SU-DHL-6 (cell line): ENCODE results near the gene OR3A3.
"Not testable (repeated sequence)": the region's sequence is repeated elsewhere in the genome, so short reads cannot be mapped to it uniquely, and the experiment has no call there.

Source experiments
- H2AFZ ChIP-seq: fragments of 200-600 bp; sonication (generic); 2 replicates; pipeline ENCODE4 v1.6.1; 2014; ENCODE audit warnings: low read depth, mild to moderate bottlenecking, moderate library complexity, mixed read lengths, antibody characterized with exemption, low read length; ENCODE audit not compliant: severe bottlenecking
- H3F3A ChIP-seq: fragments of 200-600 bp; shearing (Covaris generic); 2 replicates; pipeline ENCODE4 v1.6.0; 2016; ENCODE audit warnings: antibody characterized with exemption, mild to moderate bottlenecking; ENCODE audit not compliant: insufficient read depth
- H3K27ac ChIP-seq: fragments of 200-600 bp; sonication (generic); 2 replicates; pipeline ENCODE4 v1.5.1; 2016; ENCODE audit warnings: low read depth, mild to moderate bottlenecking, low read length, moderate library complexity, mixed read lengths
- H3K27me3 ChIP-seq: fragments of 200-600 bp; sonication (generic), shearing (Covaris generic); 2 replicates; pipeline ENCODE4 v1.6.0; 2014; ENCODE audit warnings: mild to moderate bottlenecking, low read length
- H3K36me3 ChIP-seq: fragments of 200-600 bp; sonication (generic); 2 replicates; pipeline ENCODE4 v1.6.1; 2014; ENCODE audit warnings: mild to moderate bottlenecking, low read length, mixed read lengths
- H3K4me2 ChIP-seq: fragments of 300-600, 200-600 bp; shearing (Covaris generic), sonication (generic); 2 replicates; pipeline ENCODE4 v1.6.0; 2014; ENCODE audit warnings: low read length, low read depth, mild to moderate bottlenecking; ENCODE audit not compliant: poor library complexity, severe bottlenecking
- H3K4me3 ChIP-seq: fragments of 200-600 bp; sonication (generic); 2 replicates; pipeline ENCODE4 v1.5.1; 2014; ENCODE audit warnings: antibody characterized with exemption, low read length, mild to moderate bottlenecking, mixed read lengths; ENCODE audit not compliant: insufficient read depth, poor library complexity, severe bottlenecking
- H3K79me2 ChIP-seq: fragments of 200-600 bp; sonication (generic); 2 replicates; pipeline ENCODE4 v1.6.1; 2014; ENCODE audit warnings: mild to moderate bottlenecking, low read length, moderate library complexity; ENCODE audit not compliant: insufficient read depth
- H3K9ac ChIP-seq: fragments of 200-600 bp; sonication (generic); 2 replicates; pipeline ENCODE4 v1.7.0; 2014; ENCODE audit warnings: mild to moderate bottlenecking, low read length
- H3K9me2 ChIP-seq: fragments of 200-600 bp; sonication (generic); replicated peaks from 2 replicates; pipeline ENCODE4 v1.6.1; 2014; ENCODE audit warnings: low read length; ENCODE audit not compliant: insufficient read depth
- H3K9me3 ChIP-seq: fragments of 200-600 bp; sonication (generic); 2 replicates; pipeline ENCODE4 v1.6.1; 2014; ENCODE audit warnings: low read length, mixed read lengths; ENCODE audit not compliant: insufficient read depth
- H4K20me1 ChIP-seq: fragments of 200-600 bp; sonication (generic); 2 replicates; pipeline ENCODE4 v1.6.1; 2014; ENCODE audit warnings: low read depth, mild to moderate bottlenecking, antibody characterized with exemption, low read length, moderate library complexity, mixed read lengths
- EZH2phosphoT487 ChIP-seq: fragments of 200-600 bp; sonication (generic), shearing (Covaris generic); conservative IDR thresholded peaks from 2 replicates; pipeline ENCODE4 v1.6.1; 2018; ENCODE audit warnings: mild to moderate bottlenecking, antibody characterized with exemption, low read length, moderate library complexity, mixed read lengths
- TF ChIP-seq, protein P1 (sequence below): fragments of 200-600 bp; sonication (generic); IDR thresholded peaks from one replicate; pipeline ENCODE4 v1.5.1; 2017; ENCODE audit warnings: antibody characterized with exemption, mild to moderate bottlenecking, low read length, moderate library complexity; ENCODE audit not compliant: insufficient read depth, poor library complexity, severe bottlenecking

OR3A3 gene

DNA sequence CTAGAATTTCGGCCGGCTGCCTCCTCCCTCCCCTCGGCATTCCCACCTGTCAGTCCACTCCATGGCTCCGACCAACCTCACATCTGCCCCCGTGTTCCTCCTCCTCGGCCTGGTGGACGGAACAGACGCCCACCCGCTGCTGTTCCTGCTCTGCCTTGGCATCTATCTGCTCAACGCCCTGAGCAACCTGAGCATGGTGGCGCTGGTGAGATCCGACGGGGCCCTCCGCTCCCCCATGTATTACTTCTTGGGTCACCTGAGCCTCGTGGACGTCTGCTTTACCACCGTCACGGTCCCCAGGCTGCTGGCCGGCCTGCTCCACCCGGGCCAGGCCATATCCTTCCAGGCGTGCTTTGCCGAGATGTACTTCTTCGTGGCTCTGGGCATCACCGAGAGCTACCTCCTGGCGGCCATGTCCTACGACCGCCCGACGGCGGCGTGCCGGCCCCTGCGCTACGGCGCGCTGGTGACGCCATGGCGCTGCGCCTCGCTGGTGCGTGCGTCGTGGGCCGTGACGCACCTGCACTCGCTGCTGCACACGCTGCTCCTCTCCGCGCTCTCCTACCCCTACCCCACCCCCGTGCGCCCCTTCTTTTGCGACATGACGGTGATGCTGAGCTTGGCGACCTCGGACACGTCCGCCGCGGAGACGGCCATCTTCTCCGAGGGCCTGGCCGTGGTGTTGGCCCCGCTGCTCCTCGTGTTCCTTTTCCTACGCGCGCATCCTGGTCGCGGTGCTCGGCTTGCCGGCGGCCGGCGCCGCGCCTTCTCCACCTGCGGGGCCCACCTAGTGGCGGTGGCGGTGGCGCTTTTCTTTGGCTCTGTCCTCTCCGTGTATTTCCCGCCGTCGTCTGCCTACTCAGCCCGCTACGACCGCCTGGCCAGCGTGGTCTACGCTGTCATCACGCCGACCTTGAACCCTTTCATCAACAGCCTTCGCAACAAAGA, 25.0 kb upstream of the OR3A3 start, which contains the start of gene OR3A2:
Gene OR3A2, minus strand, starts transcription at position 440 of the 948 bp plus-strand sequence.
- Histone ChIP-seq H3K9ac (no peak within 1 kb of the TSS), H3K9me2 (no peaks in the 10 kb centered on the region), H3K4me2 (no peak within 1 kb of the TSS), H3K36me3 (no peaks in the 10 kb centered on the region; the same call in 1 of the 2 replicates), H3K27ac (no peak within 1 kb of the TSS), H3K9me3 (no peaks in the 10 kb centered on the region), H3K4me3 (no peak within 1 kb of the TSS), H3K27me3 (no peaks in the 10 kb centered on the region), H3K79me2 (no peaks in the 10 kb centered on the region), H4K20me1 (no peaks in the 10 kb centered on the region), H2AFZ (no peak within 1 kb of the TSS), H3F3A (no peaks in the 10 kb centered on the region)
- TF ChIP-seq, protein P1, sequence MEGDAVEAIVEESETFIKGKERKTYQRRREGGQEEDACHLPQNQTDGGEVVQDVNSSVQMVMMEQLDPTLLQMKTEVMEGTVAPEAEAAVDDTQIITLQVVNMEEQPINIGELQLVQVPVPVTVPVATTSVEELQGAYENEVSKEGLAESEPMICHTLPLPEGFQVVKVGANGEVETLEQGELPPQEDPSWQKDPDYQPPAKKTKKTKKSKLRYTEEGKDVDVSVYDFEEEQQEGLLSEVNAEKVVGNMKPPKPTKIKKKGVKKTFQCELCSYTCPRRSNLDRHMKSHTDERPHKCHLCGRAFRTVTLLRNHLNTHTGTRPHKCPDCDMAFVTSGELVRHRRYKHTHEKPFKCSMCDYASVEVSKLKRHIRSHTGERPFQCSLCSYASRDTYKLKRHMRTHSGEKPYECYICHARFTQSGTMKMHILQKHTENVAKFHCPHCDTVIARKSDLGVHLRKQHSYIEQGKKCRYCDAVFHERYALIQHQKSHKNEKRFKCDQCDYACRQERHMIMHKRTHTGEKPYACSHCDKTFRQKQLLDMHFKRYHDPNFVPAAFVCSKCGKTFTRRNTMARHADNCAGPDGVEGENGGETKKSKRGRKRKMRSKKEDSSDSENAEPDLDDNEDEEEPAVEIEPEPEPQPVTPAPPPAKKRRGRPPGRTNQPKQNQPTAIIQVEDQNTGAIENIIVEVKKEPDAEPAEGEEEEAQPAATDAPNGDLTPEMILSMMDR, result no peak

- no peaks in the 10 kb centered on the region for H4K20me1 ChIP-seq
- H3K9ac ChIP-seq, result no peak overlapping the region
- no peaks in the 10 kb centered on the region for H3K9me3 ChIP-seq
- H3K9me2 ChIP-seq, result no peaks in the 10 kb centered on the region
- H3K4me2 ChIP-seq, result no peak overlapping the region
- no peaks in the 10 kb centered on the region for H3K27me3 ChIP-seq
- no peaks in the 10 kb centered on the region; the same call in 1 of the 2 replicates for H3K36me3 ChIP-seq
- H3K79me2 ChIP-seq, result no peaks in the 10 kb centered on the region
- no peak overlapping the region for H3K27ac ChIP-seq
- H3F3A ChIP-seq, result no peaks in the 10 kb centered on the region
- no peak overlapping the region for H2AFZ ChIP-seq
- TF ChIP-seq, protein P1, result no peak
- no peak for TF ChIP-seq EZH2phosphoT487
- no peak overlapping the region for H3K4me3 ChIP-seq
These were observed 21.4 kb upstream of the OR3A3 start for GRCh38 chr17:3389791-3390190.

DNA sequence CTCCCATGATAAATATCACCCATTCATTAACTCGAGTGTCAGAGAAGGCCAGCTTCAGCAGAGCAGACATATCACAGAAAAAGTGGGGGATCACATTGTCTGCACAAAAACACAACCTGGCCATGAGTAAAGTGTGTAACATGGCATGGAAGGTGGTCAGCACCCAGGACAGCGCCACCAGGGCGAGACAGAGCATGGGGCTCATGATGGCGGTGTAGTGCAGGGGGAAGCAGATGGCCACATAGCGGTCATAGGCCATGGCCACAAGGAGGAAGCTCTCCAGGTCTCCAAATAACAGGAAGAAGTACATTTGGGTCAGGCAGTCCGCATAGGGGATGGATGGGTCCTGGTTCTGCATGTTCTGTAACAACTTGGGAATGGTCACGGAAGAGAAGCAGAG, 13.4 kb upstream of the OR3A3 start:
- H3K4me2 ChIP-seq, H3F3A ChIP-seq, H3K4me3 ChIP-seq, H2AFZ ChIP-seq, H3K27me3 ChIP-seq, H4K20me1 ChIP-seq, H3K36me3 ChIP-seq, H3K27ac ChIP-seq, H3K79me2 ChIP-seq, H3K9me3 ChIP-seq, H3K9ac ChIP-seq, H3K9me2 ChIP-seq: not testable (repeated sequence)

DNA sequence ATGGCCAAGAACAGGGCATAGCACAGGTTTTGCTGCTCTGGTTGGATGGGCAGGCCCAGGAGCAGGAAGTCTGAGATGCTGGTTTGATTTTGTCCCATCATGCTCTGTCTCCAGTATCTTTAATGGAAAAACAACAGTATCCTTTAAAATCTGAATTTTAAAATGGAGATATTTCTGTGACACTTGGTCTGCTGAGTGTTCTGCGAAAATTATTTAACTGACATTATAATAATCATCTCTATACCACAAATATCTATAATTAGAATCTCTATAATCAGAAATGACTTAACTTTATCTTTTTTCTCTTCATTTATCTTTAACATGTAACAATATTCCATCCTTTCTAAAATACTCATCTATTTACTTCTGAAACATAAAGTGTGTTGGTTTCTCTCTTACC, 12.9 kb upstream of the OR3A3 start, which contains the start of gene OR1E1:
Gene OR1E1, minus strand, starts transcription at position 101 of the 400 bp plus-strand sequence. Its CDS starts 0 bp downstream, at position 101.
- no peak within 1 kb of the TSS for H3K9ac ChIP-seq
- H3F3A ChIP-seq, result no peaks in the 10 kb centered on the region
- no peaks in the 10 kb centered on the region for H3K79me2 ChIP-seq
- H3K4me2 ChIP-seq, result no peak within 1 kb of the TSS
- H3K9me3 ChIP-seq, result no peaks in the 10 kb centered on the region
- no peaks in the 10 kb centered on the region for H4K20me1 ChIP-seq
- no peak within 1 kb of the TSS for H3K27ac ChIP-seq
- no peak within 1 kb of the TSS for H3K4me3 ChIP-seq
- TF ChIP-seq, protein P1, result no peak
- no peak for TF ChIP-seq EZH2phosphoT487
- no peaks in the 10 kb centered on the region for H3K27me3 ChIP-seq
- no peak within 1 kb of the TSS for H2AFZ ChIP-seq
- no peaks in the 10 kb centered on the region for H3K36me3 ChIP-seq
- no peaks in the 10 kb centered on the region for H3K9me2 ChIP-seq
